NCI-H2107 (cell line): ENCODE measurements around the gene DUSP2.

ENCODE experiments used
- DNase-seq: peaks from one replicate; lab custom pipeline; 2025; lab: John Stamatoyannopoulos, UW

DUSP2 gene

DNA sequence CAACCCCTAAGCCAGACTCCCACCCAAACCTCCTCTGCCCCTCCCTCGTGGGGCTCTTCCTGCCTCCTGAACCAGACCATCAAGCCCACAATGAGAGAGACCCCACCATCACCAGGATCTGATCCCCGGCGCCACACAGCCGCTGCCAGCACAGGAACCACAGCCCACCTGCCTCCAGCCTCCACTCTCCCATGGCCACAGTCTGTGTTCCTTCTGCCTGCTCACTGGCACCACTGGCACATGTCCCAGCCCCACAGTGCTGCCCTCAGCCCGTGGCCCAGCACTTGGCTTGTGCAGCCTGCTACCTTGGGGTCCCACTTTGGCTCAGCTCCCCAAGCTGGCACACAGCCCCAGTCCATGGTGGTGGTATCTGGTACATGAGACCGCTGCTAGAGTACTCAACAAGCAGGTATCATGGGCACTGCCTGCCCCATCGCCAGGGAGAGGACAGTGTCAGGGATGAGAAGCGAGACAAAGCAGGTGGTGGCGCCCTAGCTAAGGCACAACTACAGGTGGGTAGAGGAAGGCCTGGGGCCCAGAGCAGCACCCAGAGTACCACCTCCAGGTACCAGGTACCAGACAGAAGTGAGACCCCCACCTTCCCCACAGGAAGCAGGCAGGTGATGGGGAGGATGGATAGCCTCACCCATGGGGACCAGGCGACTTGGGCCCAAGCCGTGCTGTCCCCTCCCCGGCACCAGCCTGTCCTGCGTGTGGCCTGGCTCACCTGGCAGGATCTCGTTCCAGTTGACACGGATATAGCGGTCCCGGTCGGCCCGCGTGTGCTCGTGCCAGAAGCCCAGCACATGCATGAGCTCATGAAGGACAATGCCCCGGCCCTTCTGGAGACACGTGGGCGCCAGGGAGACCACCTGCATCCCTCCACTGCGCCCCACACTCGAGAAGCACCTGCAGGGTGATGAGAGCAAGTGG, 13.2 kb downstream of the DUSP2 start:
- DNase-seq, result no peak

DNA sequence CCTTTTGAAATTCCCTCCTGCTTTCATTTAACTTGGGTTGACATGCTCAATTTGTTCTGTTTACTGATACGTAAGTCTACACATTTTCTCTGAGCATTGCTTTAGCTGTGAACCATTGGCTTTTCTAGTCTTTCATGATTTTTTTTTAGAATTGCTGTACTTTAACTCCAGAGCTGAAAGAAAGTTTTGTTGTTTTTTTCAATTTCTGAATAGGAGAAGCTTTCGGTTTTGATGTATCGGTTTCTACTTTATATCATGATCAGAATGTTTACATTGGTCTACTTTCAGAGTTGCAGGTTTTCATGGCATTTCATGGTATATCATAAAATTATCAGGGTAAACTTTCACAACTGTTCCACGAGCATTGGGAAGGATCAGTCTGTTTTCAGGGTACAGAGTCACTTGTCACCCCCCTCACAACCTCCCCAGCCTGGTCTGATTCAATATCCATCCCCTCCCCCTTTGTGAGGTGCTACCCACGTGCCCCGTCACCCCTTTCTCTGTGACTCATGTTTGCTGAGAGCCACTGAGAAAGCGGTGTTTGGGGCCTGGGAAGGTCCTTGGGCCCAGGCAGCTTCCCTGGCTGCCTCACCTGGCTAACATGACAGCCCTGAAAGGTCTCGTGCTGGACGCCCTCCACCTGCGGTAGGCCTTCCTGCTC, 14.0 kb downstream of the DUSP2 start:
- DNase-seq, result no peak

DNA sequence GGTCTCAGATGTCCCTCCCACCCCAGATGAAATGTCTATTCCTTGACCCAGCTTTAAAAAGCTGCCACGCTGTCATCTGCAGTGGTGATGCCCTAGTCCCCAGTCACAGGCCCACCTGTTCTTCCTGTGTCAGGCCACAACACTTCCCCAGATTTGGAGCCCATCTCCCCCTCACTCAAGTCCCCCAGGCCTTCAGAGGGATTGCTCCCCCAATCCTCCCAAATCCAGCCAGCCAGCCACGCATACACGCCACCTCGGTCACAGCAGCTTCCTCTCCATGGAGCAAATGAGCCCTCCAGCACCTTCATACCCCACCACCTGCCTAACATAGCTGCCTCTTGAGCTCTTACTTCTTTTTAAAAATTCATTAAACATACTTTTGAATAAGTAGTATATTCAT, 14.8 kb downstream of the DUSP2 start:
- DNase-seq, result no peak

DNA sequence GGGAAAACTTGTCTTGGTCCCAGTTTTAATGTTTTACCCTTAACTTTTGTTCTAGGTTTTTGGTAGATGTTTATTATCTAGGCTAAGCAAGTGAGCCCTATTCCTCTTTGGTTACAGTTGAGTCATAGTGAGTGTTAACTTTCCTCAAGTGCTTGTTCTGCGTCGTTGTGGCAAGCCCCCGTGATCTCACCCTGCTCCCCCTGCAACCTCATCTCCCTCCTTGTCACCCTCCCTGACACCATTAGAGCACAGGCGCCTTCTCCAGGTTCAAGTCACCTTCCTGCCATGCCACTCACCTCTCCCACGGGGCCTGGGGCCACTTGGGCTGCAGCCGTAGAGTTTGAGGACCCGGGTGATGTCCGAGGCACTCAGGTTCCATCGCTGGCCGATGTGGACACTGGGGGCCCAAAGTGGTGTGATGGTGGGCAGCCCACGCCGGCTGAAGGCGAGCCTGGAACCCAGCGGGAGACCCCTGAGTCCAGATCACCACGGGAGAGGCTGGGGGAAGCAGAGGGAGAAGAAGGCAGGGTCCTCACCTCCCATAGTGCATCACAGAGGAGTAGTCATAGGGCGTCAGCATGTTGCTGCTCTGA, 15.6 kb downstream of the DUSP2 start:
- no peak for DNase-seq

DNA sequence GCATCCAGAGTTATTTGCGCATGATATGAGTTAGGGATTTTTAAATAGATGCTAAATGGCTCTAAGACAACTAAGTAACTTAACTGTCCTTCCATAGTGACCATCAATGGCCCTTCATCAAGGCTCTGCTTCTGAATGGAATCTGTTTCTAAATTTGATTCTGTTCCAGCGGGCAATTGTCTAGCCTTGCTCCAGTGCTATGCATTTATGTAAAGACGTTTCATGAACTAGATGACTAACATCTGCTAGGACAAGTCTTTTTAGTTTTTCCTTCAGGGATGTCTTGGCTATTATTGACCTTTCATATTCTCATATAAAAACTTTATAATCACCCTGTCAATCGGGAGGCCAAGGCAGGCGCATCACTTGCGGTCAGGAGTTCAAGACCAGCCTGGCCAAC, 16.8 kb downstream of the DUSP2 start:
- no peak for DNase-seq

DNA sequence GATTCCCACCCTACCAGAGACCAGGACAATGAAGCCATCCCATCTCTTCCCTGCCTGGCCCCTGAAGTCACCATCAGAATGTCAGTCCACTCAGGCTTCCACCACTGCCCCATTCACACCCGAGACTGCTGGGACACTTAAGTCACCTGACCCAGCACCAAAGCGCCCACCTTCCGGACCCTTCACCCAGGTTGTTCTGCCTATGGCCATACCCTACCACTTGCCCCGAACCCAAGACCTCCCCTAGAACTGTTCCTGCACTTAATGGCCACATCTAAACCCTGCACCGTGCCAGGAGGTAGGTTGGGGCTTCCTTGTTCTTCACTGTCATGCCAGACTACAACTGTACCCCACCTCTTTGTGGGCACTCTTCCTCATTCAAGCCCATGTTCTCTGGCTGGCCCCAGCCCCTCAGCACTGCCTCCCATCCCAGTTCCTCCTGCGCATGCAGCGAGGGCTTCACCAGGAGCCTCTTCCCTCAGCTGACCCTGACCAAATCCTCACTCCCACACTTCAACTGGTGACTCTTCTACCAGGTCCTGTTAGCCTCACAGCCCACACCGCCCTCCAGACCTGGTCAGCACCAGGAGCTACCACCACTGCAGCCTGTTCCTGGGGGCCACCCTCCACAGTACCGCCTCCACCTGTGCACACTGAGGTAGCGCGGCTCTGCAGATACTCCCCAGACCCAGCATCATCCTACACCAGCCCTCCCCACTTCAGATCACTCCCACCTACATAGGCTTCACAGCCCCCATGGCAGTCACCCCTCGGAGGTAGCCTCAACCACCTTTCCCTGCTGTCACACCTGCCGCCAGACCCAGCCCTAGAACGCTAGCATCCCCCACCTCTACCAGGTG, 20.6 kb downstream of the DUSP2 start:
- DNase-seq, result no peak

DNA sequence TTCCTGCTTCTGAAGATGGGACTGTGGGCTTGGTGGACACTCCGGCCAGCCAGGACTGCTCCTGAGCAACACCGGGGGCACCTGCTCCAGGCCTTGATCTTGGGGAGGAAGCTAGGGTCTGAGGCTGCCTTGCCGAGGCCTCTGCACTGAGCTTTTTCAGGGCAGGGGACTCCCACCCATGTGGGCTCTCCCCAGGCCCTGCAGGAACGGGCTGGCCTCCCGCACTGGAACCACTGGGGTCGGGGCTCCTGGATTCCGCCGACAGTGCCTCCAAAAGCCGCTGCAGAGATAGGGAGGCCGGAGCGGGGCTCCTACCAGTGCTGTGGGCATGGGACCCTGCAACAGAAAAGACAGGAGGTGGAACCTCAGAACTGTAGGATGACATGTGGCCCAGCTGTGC, 21.3 kb downstream of the DUSP2 start:
- DNase-seq, result no peak

DNA sequence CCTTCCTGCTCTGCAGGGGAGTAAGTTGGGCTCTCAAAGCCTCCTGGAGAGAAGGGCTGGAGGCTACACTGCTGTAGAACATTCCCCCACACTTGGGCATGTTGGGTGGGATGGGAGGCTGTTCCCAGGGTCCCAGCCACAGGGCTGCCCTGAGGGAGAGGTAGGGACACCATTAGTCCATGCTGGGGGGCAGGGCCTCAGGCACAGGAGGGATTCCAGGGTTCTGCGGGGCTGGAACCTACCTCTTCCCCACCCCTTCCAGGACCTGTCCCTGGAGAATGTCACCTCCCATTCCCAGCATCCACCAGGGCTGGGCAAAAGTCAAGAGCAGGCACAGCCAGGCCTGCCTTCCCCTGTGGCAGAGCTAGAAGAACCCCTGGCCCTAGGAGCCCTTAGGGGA, 21.9 kb downstream of the DUSP2 start:
- no peak for DNase-seq

DNA sequence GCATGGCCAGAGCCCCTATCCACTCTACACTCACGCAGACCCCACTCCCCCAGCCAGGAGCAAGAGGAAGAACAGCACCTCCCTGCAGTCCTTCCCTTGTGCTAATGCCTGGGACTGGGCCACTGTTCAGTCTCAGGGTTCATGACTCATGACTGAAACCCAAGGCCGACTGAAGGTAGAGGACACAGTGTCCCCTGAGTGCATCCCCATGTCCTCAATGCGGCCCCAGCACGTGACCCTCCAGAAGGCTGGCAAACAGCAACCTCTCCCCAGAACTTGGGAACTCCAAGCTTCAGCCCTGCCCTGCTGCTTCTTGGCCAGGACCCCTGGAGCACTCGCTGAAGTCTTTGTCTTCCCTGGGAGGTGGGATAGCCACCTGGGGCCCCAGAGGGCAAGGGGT, 22.8 kb downstream of the DUSP2 start:
- DNase-seq, result no peak

DNA sequence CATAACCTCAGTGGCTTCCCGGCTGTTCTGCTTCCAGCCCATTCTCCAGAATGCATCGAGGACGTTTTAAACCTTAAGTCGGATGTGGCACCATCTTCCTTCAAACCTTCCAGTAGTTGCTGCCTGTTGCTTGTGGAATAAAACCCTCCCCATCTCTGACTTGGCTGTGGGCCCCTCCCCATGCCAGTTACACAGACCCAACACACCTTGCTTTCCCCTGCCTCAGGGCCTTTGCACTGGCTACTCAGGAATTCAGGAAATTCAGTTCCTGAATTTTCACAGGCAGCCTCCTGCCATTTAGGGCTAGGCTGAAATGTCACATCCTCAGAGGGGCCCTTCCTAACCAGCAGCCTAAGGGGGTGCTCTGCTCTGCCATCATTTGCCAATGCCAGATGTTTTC, 23.8 kb downstream of the DUSP2 start:
- DNase-seq, result no peak

DNA sequence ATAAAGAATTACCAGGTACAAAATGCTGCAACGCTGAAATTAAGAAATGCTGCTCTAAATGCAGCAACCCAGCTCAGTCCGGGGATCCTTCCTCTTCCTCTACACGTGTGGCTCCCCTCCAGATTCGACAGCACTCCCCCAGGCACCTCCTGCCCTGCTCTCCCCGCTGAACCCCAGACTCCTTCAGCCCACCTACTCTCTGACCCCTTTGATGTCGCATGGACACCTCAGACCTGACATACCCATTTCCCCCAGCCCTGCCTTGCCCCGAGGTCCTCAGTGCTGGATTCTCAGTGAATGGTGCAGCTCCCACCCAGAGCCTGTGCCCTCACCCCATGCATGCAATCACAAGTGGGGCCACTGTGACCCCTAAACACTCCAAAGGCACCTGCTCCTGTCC, 24.2 kb downstream of the DUSP2 start:
- DNase-seq, result no peak

DNA sequence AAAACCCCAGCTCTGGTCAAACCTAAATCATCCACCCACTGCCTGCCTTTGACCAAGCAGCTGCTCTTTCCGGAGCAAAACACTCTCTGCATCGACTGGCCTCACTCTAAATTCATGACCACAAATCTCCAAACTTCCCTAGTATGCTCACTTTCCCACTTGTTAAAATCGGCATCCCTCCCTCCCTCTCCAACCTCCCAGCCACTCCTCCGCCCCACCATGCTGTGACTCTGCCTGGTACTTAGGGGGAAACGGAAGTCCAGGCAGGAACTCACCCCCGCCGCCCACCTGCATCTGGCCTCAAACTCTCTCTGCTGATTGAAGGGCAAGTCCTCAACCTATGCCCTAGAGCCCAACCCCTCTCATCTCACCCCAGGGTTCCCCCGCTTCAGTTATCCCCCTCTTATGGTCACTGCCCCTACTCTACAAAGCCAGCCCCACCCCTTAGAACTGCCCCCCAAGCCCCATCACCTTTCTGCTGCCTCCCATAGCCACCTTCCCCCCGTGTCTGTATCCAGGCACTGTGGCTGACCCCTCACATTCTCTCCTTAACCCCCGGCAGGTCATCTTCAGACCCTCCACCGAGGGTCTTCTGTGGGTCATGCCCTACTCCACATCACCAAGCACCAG, 25.0 kb downstream of the DUSP2 start:
- no peak for DNase-seq

DNA sequence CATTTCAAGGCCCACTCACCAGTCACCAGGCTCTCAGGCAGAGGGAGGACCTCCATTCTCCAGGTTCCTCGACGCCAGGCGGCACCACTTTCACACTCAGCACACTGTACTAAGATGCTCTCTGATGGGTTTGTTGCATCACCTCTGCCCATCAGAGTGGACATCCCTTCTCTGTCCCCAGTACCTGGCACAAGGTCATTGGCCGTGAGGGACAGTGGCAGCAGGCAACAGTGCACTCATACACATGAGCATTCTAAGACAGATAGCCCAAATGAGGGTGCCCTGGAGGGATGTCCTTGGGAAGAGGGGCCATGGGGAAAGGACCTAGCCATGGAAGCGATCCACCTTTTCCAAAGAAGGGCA, 25.9 kb downstream of the DUSP2 start:
- no peak for DNase-seq

DNA sequence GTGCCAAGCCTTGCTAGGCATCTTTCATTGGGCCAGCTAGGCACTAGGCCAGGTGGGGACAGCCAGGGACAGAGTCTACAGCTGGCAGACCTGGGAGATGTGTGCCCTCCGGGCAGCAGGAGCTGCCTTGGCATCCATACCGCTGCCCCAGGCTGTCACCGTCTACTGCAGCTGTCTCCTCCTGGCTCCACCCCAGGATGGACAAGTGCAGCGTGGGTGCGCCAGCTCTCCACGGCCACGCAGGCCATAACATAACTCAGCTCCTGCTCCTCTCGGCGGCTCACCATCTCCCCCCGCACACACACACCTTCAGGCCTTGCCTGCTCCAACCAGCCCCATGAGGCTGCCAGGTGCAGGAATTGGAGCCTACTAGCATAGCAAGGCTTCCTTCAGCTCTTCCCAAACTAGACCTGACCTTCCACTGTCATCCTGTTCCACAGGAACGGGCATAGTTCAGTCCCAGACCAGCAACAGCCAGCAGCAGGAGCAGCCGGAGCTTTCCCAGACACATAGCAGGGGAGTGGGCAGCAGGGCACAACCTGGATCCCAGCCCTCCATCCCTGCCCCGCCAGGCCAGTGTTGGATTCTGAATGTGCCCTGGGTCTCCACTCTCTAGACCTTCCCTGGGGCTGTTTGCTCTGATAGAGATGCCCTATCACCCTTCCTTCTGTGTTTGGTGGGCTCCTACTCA, 26.4 kb downstream of the DUSP2 start:
- DNase-seq, result no peak

DNA sequence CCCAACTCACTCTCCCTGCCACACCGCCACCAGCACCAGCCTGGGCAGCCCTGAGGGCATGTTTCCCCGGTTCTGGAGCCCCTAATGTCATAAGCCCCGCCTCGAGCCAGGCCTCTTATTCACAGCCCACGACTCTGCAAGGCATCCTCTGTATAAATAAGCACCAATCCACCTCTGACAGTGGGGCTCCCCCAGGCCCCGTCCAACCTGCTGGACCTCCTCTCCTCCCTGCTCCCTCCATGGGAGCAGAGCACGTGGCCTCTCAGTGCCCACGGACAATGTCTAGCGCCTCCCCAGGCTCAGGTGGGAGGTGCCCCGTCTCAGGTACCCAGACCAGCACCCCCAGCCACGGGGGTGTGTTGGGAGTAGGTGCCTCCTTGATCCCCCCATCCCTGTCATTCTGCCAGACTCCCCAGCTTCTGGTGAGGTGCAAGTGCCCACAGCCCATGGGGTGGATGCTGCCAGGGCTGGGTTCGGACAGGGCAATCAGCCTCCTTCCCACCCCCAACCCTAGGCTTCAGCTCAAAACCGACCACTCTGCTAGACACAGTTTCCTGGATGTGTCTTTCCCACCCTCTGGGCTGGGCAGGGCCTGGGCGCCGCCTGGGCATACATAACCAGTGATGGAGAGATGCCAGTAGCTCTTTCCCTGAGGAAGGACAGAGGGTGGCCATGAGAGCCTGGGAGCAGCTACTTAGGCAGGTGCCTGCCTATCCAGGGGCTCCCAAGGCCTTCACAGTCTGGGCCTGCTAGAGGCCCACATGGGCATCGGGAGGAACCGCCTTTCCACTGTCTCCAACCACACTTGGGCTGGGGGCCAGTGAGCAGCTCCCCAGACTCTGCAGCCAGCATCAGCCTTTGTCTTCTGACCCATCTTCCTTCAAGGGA, 27.3 kb downstream of the DUSP2 start:
- no peak for DNase-seq

DNA sequence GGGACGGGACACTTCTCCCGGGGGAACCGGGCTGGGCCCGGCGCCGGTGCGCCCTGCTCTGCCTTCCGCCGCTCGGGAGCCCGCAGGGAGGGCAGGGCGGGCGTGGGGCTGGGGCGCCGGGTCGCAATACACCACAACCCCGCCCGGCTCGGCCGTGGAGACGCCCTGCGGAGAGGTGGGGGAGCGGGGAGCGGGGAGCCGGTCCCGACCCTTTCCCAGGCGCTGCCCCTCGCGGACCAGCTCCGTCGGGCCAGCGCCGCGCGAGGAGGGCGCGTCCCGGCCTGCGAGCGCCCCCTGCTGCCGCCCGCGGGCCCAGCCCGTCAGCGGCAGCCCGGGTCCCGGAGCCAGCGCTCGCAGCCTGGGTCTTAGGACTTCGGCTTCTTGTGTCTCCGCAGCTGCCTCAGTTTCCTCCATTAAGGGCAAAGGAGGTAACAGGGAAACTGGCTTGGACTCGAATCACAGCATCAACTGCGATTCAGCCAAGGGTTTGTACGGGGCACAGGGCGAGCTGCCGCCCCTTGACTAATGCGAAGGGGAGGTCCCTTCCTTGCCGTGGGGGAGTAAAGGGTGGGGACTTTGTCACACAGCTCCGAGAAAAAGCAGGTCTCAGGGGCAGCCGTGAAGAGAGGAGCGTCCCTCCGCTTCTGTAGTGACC, 28.2 kb downstream of the DUSP2 start:
- DNase-seq, result peak; percentile 22

DNA sequence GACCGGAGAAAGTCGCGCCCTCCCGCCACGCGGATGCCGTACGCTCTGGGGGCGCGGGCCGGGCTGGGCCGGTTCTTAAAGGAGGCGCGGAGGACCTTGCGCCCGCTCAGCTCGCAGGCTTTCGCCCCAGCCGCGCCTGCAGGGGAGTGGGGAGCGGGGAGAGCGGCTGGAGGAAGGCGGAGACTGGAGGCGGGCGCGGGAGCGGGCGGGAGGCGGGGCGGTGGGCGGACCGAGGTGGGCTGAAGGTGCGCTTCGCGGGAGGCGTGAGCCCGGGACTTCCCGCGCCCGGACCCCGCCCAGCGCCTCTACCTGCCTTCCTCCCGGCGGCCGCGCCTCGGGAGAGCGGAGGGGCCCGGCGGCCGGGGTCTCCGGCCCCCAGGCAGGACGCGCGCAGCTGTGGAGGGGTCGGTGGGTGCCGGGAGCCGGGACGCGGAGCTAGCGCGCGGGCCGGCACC, 28.8 kb downstream of the DUSP2 start, which contains the start of gene ADRA2B:
Gene ADRA2B, minus strand, starts transcription at position 148 of the 455 bp plus-strand sequence. CDS start 422 bp downstream, outside the sequence.
- peak; percentile 18 for DNase-seq

DNA sequence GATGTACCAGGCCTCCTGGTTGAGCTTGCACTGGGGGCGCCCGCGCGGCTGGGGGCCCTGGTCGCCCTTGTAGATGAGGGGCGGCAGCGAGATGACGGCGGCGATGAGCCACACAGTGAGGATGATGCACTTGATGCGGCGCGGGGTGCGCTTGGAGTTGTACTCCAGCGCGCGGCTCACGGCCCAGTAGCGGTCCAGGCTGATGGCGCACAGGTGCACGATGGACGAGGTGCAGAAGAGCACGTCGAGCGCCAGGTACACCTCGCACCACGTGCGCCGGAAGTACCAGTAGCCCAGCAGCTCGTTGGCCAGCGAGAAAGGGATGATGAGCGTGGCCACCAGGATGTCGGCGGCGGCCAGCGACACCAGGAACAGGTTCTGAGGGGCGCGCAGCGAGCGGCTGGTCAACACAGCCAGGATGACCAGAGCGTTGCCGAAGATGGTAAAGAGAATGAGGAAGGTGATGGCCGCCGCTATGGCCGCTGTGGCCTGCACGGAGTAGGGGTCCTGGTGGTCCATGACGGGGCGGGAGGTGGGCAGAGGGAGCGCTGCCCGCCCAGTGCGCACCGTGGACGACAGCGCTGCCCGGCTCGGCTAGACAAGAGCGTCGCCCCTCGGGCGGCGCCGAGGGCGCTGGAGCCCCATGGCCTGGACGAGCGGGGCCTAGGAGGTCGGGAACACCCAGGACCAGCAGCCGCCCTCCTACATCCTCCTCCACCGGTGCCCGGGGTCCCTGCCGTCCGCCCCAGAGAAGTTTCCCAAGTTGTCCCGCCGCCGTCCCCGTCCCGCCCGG, 29.4 kb downstream of the DUSP2 start:
- no peak for DNase-seq
